HG03060 (cell line): ENCODE data around the gene RFX2.
"Not testable (repeated sequence)": the region's sequence is repeated elsewhere in the genome, so short reads cannot be mapped to it uniquely, and the experiment has no call there.

Experiments
- ATAC-seq: cut with Tn5 transposase; IDR thresholded peaks from one replicate; pipeline ENCODE4 v1.9.1; 2021; ENCODE audit warnings: low read depth, moderate number of reproducible peaks; ENCODE audit not compliant: unreplicated experiment

RFX2 gene

GRCh38 chr19:6020166-6020882 lies 90.0 kb downstream of the RFX2 start:
- no peak for ATAC-seq

DNA sequence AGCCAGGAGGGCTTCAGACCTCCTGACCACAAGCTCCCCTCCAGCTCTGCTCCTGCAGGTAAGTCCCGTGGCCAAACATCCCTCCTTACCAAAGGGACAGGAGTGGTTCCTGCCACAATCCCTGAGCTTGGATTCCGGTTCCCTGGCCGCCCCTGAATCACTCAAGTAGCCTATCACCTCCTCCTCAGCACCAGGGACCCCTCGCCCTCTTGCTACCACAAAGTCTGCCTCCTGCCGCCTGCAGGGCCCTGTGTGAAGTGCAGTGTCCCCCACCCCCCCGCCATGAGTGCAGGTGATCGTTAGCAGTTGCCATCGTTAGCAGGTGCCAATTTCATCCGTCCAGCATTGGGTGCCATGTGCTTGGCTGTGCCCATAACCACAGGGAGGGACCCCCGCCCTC lies 91.5 kb downstream of the RFX2 start:
- ATAC-seq = no peak

GRCh38 chr19:6017576-6017975 lies 92.7 kb downstream of the RFX2 start:
- no peak for ATAC-seq

- no peak for ATAC-seq
These were observed 94.3 kb downstream of the RFX2 start for GRCh38 chr19:6015841-6016545.

DNA sequence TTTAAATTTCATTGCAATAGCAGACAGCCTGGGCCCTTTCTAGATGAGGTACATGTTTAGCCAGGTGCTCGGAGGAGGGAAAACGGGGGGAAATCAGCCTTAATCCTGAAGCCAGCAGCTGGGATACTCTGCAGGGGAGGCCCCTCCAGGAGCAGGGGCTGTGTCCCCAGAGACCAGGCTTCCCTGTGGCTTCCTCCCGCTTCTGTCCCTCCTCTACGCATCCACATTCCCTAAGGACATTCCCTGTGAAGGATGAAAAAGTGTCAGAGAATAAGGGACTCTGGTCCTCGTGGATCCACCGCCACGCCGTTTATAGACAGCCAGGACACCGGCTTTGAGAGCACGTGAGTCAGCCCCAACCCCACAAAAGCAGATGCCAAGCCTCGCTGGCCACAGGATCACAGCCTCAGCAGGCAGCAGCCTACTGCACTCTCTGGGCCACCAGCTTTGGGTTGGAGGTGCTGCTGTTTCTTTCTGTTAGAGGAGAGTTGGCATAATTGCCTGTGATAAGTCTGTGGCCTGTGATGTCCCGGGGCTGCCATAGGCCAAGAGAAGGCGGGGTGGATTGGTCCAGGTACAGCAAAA lies 95.7 kb downstream of the RFX2 start:
- no peak for ATAC-seq

DNA sequence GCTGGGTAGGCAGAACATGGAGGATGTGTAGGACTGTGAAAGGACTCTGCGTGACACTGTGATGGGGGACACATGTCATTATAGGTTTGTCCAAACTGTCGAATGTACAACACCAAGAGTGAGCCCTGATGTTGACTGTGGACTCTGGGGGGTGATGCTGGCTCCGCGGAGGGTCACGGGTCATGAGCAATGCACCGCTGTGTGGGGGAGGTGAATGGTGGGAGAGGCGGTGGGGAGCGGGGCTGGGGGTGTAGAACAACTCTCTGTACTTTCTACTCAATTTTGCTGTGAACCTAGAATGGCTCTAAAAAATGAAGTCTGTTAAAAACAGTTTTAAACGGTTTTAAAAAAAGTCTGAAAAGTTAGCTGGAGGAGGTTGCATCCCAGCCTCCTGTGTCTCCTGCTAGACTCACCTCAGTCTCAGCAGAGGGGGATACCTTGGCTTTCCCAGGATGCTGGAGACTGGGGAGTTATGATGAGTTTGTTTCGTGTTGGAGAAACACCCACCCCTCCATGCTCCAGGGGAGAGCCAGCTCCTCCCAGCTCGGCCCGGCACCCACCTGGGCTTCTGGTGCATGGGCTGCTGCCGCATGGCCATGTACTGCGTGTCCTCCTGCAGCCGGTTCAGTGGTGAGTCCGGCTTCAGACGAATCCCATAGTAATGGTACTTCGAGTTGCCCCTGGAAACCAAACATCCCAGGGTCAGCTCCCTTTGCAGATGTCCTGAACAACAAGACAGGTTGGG lies 97.7 kb downstream of the RFX2 start:
- no peak for ATAC-seq

- ATAC-seq = no peak
These were observed 98.5 kb downstream of the RFX2 start for GRCh38 chr19:6011794-6012193.

GRCh38 chr19:6011206-6011605 lies 99.1 kb downstream of the RFX2 start:
- no peak for ATAC-seq

DNA sequence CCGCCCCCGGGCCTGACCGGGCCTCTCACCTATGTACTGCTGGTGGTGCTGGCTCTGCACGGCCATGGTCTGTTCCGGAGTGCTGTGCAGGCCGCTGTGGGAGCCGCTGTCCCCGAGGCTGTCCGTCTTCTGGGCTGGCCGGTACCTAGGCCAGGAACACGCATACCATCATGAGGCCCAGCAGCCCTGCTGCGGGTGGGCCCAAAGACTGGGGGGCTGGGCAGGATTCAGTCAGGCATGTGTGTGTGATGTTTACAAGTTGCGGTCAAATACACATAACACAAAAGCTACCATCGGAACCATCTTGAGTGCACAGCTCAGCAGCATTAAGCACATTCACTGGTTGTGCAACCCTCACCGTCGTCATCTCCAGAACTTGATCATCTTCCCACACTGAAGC lies 100.2 kb downstream of the RFX2 start:
- no peak for ATAC-seq

GRCh38 chr19:6007866-6008265 lies 102.4 kb downstream of the RFX2 start:
- ATAC-seq = no peak

DNA sequence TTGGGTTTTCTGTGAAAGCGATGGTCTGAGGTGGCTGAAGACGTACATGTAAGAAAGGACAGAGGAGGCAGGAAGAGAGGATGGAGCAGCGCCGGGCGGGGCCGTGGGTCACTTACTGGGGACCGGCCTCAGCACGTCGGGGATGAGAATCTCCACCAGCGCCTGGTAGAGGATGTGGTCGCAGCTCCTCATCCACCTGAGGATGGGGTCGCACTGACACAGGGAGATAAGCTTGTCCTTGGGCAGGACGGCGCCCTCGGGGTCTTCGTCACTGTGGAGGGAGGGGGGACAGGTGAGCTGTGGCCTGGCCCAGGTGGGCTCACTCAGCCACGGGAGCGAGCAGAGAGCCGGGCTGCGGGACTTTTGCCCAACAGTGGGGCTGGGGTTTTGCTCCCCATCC lies 103.4 kb downstream of the RFX2 start:
- ATAC-seq = no peak

DNA sequence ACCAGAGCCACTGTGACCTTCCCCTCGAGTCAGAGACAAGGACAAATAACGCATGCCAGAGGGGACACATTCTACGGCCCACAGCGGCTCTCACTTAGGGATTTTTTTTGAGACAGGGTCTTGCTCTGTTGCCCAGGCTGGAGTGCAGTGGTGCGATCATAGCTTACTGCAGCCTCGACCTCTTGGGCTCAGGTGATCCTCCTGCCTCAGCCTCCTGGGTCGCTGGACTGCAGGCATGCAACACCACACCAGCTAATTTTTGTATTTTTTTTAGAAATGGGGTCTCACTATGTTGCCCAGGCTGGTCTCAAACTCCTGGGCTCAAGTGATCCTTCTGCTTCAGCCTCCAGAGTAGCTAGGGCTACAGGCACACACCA lies 104.2 kb downstream of the RFX2 start:
- ATAC-seq = not testable (repeated sequence)

- no peak for ATAC-seq
These were observed 104.8 kb downstream of the RFX2 start for GRCh38 chr19:6005321-6006069.

GRCh38 chr19:6003976-6004375 lies 106.3 kb downstream of the RFX2 start:
- no peak for ATAC-seq

DNA sequence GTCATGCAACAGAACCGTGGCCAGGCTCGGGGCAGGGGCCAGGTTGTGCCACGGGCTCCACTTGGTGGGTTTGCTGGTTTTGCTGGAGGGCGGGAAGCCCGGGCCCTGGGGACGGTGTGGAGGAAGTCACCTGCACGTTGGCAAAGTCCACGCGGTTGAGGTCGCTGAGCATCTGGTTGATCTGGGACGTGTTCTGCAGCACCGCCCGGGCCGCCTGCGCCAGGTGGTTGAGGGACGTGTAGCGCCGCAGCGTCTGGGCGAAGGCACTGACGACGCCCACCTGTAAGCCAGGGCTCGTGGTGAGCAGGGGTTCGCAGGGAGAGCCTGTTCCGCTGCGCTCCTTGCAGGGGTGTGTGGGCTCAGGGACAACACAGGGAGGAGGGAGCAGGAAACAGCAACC lies 107.7 kb downstream of the RFX2 start:
- ATAC-seq = no peak

DNA sequence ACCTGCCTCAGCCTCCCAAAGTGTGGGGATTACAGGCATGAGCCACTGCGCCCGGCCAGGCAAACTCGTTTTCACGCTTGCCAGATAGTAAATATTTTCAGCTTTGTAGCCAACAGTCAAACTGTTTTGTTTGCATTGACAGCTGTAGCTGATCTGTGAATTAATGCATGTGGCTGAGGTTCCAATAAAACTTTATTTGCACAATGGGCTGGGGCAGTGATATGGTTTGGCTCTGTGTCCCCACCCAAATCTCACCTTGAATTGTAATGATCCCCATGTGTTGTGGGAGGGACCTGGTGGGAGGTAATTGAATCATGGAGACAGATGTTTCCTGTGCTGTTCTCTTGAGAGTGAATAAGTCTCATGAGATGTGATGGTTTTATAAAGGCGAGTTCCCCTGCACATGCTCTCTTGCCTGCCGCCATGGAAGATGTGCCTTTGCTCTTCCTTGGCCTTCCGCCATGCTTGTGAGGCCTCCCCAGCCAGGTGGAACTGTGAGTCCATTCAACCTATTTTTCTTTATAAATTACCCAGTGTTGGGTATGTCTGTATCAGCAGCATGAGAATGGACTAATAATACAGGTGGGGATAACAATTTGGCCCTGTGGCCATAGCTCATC lies 110.0 kb downstream of the RFX2 start:
- ATAC-seq = no peak

- ATAC-seq = no peak
These were observed 110.6 kb downstream of the RFX2 start for GRCh38 chr19:5999693-6000092.

DNA sequence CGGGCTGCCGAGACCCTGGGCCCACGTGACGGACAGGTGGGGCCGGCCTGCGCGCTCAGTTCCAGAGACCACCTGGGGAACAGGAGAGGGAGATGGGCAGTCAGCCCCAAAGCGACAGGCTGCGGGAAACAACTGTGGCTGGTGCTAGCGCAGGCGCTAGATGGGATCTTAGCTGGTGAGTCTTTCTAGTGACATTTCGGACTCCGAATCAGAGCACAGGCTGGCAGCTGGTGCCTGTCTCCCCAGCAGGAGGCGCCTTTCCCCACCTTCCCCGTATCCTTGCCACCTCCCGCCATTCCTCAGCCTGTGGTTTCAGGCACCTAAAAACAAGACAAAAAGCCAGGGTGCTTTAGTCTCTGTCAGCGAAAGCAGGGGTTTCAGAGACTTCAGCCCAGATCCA lies 112.9 kb downstream of the RFX2 start:
- ATAC-seq = no peak

DNA sequence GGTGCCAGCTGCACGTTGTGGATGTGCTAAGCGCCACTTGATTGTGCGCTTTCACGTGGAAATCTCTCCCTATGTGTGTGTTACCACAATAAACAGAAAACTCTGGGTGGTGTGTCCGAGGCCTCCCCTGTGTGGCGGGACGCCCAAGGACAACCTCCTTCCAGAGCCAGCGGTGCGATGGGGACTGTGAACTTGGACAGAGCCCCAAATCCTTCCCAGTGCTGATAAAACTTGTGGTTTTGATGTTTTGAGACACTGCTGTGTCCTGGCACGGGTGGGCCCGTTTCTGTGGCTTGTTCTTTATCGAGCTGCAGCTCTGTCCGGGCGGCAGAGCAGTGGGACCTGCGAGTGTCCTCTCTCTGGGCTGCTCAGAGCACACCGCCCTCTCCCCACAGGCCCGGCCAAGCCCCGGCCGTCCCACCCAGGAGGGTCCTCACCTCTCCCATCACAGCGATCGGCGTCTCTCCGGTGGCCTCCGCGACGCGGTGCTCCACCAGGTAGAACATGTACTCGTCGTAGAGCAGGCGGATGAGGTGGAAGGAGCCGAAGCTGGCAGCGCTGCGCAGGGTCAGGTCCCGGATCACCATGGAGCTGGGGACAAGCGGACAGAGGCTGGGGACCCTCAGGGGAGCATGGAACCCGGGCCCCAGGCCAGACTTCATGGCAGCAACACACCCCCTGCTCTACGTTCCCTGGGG lies 113.5 kb downstream of the RFX2 start:
- no peak for ATAC-seq

GRCh38 chr19:5996102-5996501 lies 114.2 kb downstream of the RFX2 start:
- ATAC-seq = no peak
